GM21390 (cell line): Measurements from ENCODE around the gene HDHD3.

ENCODE experiments used
- ATAC-seq: cut with Tn5 transposase; IDR thresholded peaks from one replicate; pipeline ENCODE4 v1.9.1; 2021; ENCODE audit not compliant: unreplicated experiment

The HDHD3 gene

GRCh38 chr9:113340011-113340699, 36.6 kb downstream of the HDHD3 start, which contains the start of gene WDR31:
WDR31 (minus strand) TSS chr9:113340275; CDS start chr9:113332022, 8,253 bp downstream.
- peak; percentile 98 for ATAC-seq

GRCh38 chr9:113337714-113338113, 39.1 kb downstream of the HDHD3 start:
- no peak for ATAC-seq

- no peak for ATAC-seq
Observed at GRCh38 chr9:113331780-113332179, 45.0 kb downstream of the HDHD3 start.

GRCh38 chr9:113328045-113328782, 48.6 kb downstream of the HDHD3 start:
- no peak for ATAC-seq

GRCh38 chr9:113326230-113326629, 50.6 kb downstream of the HDHD3 start:
- no peak for ATAC-seq
